RWPE1 (cell line): Measurements from ENCODE around the gene GMCL2.
A peak's percentile ranks its signal among the peaks of the same experiment; 100 is the strongest.

Experiments
- CTCF ChIA-PET: fragments of 350-600 bp; sonication (Branson Sonifier 250); formaldehyde crosslinking; extraction: SDS; loops from one replicate; lab custom pipeline; 2021; lab: Yijun Ruan, JAX
- POLR2A ChIA-PET: fragments of 400-600 bp; formaldehyde crosslinking; extraction: SDS; loops from one replicate; lab custom pipeline; 2020; ENCODE audit warnings: antibody characterized with exemption; ENCODE audit not compliant: low non-redundant PET; lab: Yijun Ruan, JAX
- DNase-seq: peaks from one replicate; pipeline ENCODE4 v3.0.0; 2012; ENCODE audit warnings: low spot score
- H3K27ac ChIP-seq: fragments of 450-650 bp; 2 replicates; pipeline ENCODE4 v1.5.1; 2017
- TF ChIP-seq, protein P1 (sequence below): fragments of 450-650 bp; conservative IDR thresholded peaks from 2 replicates; pipeline ENCODE4 v1.5.1; 2017; ENCODE audit warnings: low read depth, mild to moderate bottlenecking

GMCL2 gene

DNA sequence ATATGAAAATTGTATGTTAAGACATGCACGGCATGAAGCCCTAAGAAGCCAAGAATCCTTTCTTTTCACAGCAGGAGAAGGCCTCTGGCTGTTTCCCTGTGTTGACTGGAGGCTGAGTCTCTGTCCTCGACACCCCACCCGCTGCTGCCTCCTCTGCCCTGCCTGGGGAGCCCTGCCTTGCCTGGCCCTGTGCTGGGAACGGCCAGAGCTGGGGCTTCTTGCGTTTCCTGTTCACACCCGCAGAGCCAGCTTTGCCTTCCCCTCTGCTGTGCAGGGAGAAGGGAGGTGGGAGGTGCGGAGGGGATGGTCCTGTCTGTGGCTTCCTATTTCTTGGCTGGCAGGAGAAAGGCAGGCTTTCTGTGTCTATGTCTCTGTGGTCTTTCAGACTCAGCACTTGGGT, 6.9 kb upstream of the GMCL2 start:
- no peak for DNase-seq
- CTCF ChIA-PET: interaction anchor here (0.6 to 0.7 kb wide), 2 partner anchors 125 to 982 kb away, joined by 3 to 4 read pairs; no protein-coding TSS in a partner anchor

DNA sequence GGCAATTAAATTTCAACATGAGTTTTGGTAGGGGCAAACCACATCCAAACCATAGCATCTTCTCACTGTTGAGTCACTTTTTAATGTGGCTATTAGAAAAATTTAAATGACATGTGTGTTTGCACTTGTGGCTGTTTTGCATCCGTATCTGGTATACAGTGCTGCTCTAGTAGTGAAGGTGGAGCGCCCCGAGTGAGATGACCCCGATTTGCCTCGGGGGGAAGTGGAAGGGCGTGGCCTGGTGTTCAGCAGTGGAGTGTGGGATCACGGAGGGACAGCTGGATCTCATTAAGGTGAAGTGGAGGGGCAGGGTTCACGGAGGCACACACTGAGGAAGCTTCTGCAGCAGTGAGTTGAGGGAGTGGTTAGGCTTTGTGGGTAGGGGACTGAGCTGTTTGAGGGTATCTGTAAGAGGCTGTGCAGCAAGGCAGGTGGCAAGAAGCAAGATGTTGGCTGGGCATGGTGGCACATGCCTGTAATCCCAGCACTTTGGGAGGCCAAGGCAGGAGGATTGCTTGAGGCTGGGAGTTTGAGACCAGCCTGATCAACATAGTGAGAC, 6.2 kb upstream of the GMCL2 start:
- TF ChIP-seq, protein P1, sequence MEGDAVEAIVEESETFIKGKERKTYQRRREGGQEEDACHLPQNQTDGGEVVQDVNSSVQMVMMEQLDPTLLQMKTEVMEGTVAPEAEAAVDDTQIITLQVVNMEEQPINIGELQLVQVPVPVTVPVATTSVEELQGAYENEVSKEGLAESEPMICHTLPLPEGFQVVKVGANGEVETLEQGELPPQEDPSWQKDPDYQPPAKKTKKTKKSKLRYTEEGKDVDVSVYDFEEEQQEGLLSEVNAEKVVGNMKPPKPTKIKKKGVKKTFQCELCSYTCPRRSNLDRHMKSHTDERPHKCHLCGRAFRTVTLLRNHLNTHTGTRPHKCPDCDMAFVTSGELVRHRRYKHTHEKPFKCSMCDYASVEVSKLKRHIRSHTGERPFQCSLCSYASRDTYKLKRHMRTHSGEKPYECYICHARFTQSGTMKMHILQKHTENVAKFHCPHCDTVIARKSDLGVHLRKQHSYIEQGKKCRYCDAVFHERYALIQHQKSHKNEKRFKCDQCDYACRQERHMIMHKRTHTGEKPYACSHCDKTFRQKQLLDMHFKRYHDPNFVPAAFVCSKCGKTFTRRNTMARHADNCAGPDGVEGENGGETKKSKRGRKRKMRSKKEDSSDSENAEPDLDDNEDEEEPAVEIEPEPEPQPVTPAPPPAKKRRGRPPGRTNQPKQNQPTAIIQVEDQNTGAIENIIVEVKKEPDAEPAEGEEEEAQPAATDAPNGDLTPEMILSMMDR: no peak
- ChIA-PET CTCF (interaction anchor here (0.6 kb wide), 1 partner anchor 124 kb away, joined by 3 read pairs; no protein-coding TSS in a partner anchor), POLR2A (no interaction called here)
- DNase-seq: no peak
- no peak overlapping the region for H3K27ac ChIP-seq

More for the DNA sequence above, 6.9 kb upstream of the GMCL2 start:
- POLR2A ChIA-PET: no interaction called here
- no peak overlapping the region for H3K27ac ChIP-seq
- TF ChIP-seq, protein P1: no peak

DNA sequence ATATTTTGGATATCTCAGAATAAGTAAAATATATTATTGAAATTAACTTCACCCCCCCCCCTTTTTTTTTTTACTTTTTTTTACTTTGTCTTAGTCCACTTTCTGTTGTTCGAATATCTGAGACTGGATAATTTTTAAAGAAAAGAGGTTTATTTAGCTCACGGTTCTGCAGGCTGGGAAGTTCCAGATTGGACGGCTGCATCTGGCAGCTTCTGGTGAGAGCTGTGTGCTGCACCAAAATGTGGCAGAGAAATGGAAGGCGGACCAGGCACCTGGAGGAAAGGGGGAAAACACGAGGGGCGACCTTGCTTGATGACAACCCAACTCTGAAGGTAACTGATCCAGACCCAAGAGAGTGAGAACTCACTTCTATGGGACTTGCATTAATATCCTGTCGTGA, 5.6 kb upstream of the GMCL2 start:
- TF ChIP-seq, protein P1: no peak
- CTCF ChIA-PET: no interaction called here
- DNase-seq: no peak
- H3K27ac ChIP-seq: no peak overlapping the region
- POLR2A ChIA-PET: no interaction called here

DNA sequence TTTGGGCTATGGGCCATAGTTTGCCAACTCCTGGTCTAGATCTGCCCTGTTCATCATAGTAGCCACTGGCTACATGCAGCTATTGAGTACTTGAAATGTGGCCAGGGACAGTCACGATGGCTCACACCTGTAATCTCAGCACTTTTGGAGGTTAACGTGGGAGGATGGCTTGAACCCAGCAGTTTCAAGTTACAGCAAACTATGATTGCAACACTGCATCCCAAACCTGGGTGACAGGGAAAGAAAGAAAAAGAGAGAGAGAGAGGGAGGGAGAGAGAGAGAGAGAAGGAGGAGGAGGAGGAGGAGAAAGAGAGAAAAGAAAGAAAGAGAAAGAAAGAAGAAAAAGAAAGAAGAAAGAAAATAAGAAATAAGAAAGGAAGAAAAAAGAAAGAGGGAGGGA, 5.1 kb upstream of the GMCL2 start:
- ChIA-PET CTCF (no interaction called here), POLR2A (interaction anchor here (0.6 to 0.8 kb wide), 2 partner anchors 13 to 21 kb away, joined by 3 read pairs; no protein-coding TSS in a partner anchor)
- peak overlapping the region; percentile 62 for H3K27ac ChIP-seq
- DNase-seq: no peak
- TF ChIP-seq, protein P1: no peak

GRCh38 chr5:178191661-178192060, 4.5 kb upstream of the GMCL2 start:
- TF ChIP-seq, protein P1: no peak
- DNase-seq: no peak
- ChIA-PET POLR2A (interaction anchor here (0.6 to 0.8 kb wide), 2 partner anchors 13 to 22 kb away, joined by 3 read pairs; no protein-coding TSS in a partner anchor), CTCF (interaction anchor here (0.9 kb wide), 1 partner anchor 28 kb away, joined by 3 read pairs; no protein-coding TSS in a partner anchor)
- H3K27ac ChIP-seq: peak overlapping the region; percentile 62

- ChIA-PET POLR2A (interaction anchor here (0.6 kb wide), 1 partner anchor 10 kb away, joined by 5 read pairs; no protein-coding TSS in a partner anchor), CTCF (interaction anchor here (1.6 kb wide), 1 partner anchor 26 kb away, joined by 3 read pairs; no protein-coding TSS in a partner anchor)
- TF ChIP-seq, protein P1: no peak
- DNase-seq: no peak
- H3K27ac ChIP-seq: no peak overlapping the region
Observed at GRCh38 chr5:178189433-178189832, 2.3 kb upstream of the GMCL2 start.
